Measurements from ENCODE around the gene CNTN5.
"Not testable (repeated sequence)": the region's sequence is repeated elsewhere in the genome, so short reads cannot be mapped to it uniquely, and the experiment has no call there.

CNTN5 gene

GRCh38 chr11:100192181-100192580, 1171.4 kb downstream of the CNTN5 start:
- DNase-seq (ENCODE audit: low read depth, low spot score): no peak

DNA sequence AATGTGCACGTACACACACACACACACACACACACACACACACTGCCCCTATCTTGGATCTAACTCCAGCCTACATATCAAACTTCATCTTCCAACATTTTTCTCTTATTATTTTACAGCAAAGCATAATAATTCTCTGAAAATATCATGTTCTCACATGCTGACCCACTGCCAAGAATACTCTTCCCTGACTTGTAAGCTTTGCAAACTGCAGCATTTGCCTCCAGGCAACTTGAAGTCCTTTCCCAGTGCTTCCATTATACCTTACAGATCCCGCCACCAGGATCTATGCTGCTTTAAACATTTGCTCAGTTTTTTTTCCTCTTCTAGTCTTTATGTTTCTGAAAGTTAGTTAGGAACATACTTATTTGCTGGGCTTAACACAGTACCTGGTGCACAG, 1183.0 kb downstream of the CNTN5 start:
- no peak for DNase-seq (ENCODE audit: low read depth, low spot score)

- no peak for DNase-seq (ENCODE audit: low read depth, low spot score)
Measured at GRCh38 chr11:100205926-100206325, 1185.2 kb downstream of the CNTN5 start.

- DNase-seq (ENCODE audit: low read depth, low spot score): no peak
Measured at GRCh38 chr11:100208207-100208606, 1187.5 kb downstream of the CNTN5 start.

GRCh38 chr11:100214791-100215190, 1194.0 kb downstream of the CNTN5 start:
- no peak for DNase-seq (ENCODE audit: low read depth, low spot score)

GRCh38 chr11:100220801-100221200, 1200.1 kb downstream of the CNTN5 start:
- DNase-seq (ENCODE audit: low read depth, low spot score): no peak

- DNase-seq (ENCODE audit: low read depth, low spot score): no peak
Measured at GRCh38 chr11:100221791-100222190, 1201.0 kb downstream of the CNTN5 start.

DNA sequence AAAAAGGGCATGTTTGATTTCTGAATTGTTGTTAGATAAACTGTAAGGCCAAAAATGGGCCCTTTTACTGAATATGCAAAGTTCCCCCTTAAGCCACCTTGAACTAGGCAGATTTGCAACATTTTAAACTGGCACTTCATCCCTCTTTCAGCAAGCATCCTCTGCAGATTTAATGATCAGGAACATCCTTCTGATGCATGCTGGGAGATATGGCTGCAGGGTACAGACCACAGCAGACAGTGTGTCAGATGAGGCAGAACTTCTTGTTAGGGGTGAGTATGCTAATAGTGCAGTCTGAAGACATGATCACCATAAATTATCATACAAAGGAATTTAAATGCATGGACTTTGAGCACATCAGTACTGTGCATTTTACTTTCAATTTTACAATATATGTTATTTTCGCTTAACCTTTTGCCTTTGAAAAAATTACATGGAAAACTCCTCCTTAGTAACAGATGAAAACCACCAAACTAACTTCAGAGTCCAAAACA, 1203.8 kb downstream of the CNTN5 start:
- no peak for DNase-seq (ENCODE audit: low read depth, low spot score)

DNA sequence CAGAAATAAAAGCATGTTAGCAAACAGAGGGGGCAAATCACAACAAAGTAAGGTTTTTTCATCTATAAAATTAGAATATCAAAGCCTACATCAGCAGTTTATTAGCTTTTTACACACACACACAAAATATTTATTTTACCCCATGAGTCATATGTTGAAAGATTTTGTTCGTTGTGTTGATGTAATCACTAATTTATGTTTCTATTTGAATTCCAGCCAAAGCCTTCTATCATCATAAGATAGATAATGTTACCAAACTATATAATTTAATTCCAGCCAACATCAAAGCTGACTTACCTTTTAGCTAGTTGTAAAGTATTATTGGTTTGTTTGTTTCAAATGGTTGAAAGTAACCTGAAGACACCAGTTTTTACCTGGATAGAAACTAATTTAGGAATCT, 1208.3 kb downstream of the CNTN5 start:
- no peak for DNase-seq (ENCODE audit: low read depth, low spot score)

- no peak for DNase-seq (ENCODE audit: low read depth, low spot score)
Measured at GRCh38 chr11:100232006-100232405, 1211.3 kb downstream of the CNTN5 start.

- no peak for DNase-seq (ENCODE audit: low read depth, low spot score)
Measured at GRCh38 chr11:100235085-100235484, 1214.3 kb downstream of the CNTN5 start.

DNA sequence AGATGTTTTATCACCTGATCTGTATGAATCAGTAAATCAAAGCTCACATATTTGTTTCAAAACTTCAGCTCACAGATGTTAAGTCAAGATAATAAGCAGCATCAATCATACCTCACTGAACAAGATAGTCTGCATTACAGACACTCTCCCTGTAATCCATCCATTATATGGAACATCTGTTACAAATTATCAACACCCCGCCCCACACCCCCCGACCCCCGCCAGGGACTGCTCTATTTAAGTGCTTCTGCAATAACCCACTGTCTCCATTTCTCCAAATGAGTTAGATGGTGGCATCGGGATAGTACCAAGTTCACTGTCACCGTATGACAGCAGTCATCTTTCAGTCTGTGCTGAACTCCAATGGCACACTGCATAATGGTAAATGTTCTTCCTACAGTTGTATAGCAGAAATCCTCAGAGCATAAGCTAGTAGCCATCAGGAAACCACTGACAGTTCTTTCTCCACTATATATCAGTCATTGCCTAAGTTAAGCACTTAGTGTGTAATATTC, 1219.3 kb downstream of the CNTN5 start:
- DNase-seq (ENCODE audit: low read depth, low spot score): no peak

GRCh38 chr11:100247704-100248103, 1227.0 kb downstream of the CNTN5 start:
- DNase-seq (ENCODE audit: low read depth, low spot score): no peak

- DNase-seq (ENCODE audit: low read depth, low spot score): not testable (repeated sequence)
Measured at GRCh38 chr11:100257238-100257803, 1236.6 kb downstream of the CNTN5 start.

- DNase-seq (ENCODE audit: low read depth, low spot score): no peak
Measured at GRCh38 chr11:100269516-100269915, 1248.8 kb downstream of the CNTN5 start.

DNA sequence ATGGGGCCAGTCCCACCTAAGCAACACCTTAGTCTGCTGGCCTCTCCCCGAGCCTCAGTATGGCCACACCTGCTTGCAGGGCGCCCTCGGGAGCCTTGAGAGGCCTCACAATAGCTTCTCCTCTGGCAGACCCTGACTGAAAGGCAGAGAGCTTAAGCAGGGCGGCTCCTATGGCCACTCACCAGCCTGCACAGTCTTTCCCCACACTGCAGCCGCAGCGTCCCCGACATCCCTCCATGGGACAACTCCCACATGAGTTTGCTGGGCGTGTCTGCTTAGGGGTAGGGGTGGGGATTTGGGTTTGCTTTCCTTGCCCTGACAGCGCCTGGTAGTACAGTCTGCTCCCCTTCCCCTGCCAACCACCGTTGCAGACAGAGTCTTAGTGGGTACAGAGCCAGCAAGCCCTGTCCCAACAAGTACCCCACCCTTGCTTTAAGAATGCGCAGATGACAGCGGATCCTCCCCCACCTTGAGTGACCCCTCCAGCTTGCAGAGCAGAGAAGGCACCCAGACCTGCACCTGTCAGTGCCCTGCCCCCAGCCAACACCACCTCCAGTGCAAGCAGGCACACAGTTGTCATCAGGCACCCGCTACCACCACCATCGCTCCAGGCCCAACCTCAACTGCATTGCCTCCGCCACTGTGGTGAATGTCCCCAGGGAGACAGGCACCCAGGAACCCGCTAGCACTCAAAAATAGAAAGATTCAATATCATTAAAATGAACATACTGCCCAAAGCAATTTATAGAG, 1252.5 kb downstream of the CNTN5 start:
- DNase-seq (ENCODE audit: low read depth, low spot score): no peak

- not testable (repeated sequence) for DNase-seq (ENCODE audit: low read depth, low spot score)
Measured at GRCh38 chr11:100274466-100274865, 1253.7 kb downstream of the CNTN5 start.

DNA sequence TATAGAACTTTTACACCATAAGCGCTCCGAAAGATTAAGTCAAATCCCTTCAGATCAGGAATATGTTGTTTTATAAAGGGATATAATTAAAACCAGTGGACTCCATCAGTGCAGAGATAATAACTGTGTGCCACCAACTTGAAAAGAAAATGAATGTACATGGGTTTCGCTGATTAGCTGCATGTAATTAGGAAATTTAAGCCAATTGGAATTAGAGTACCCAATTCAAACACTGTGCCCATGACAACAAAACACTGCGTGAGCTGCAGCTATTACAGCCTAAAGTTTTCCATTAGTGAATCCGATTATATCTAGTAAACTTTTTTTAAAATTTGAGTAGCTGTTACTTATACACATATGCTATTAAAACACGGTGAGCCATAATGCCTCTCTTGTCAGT, 1274.0 kb downstream of the CNTN5 start:
- no peak for DNase-seq (ENCODE audit: low read depth, low spot score)

DNA sequence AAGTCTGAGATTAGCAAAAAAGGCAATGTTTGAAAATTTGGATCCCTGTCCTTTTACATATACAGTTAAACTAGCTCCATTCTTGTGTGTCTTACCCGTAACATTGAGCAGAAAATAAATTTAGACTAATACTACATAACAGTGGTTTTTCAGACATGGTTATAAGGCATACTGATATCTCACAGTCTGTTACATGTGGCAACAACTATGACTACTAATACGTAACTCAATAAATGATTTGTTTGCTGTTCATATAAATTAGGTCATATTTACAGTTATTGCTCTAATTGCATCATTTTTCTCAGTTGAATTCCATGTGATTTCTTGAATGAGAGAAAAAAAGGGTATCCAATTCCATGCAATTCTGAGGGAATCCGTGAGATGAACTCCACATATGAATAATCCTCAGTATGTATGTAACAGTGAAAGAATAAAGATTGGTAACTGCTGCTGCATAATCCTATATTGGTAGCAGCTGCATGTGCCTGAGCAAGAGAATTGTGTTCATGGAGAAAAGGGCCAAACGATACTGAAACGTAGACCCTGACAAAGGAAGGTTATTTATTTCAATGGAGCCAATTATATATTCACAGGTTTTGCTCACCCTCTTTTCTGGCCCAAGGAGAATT, 1275.4 kb downstream of the CNTN5 start:
- DNase-seq (ENCODE audit: low read depth, low spot score): no peak

DNA sequence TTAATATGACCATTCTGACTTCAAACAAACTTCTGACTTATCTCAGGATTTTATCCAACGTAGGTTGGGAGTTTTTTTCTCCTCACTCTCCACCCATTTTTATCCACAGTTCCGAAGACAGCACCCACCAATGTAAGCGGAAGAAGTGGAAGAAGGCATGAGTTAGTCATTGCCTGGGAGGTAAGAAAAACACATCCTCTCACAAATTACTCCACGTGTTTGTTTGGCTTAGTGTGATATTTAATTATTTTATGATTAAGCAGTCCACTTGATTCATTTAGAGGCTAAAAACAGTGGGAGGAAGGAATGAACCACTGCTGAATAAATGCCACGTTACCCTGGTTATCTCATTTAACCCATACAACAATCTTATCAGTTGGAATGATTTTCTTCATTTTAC, 1276.8 kb downstream of the CNTN5 start:
- DNase-seq (ENCODE audit: low read depth, low spot score): no peak

GRCh38 chr11:100302824-100303223, 1282.1 kb downstream of the CNTN5 start:
- no peak for DNase-seq (ENCODE audit: low read depth, low spot score)

GRCh38 chr11:100303897-100304296, 1283.1 kb downstream of the CNTN5 start:
- no peak for DNase-seq (ENCODE audit: low read depth, low spot score)

- no peak for DNase-seq (ENCODE audit: low read depth, low spot score)
Measured at GRCh38 chr11:100308202-100308601, 1287.5 kb downstream of the CNTN5 start.
